ENCODE measurements around the gene CTSZ. TPM values are rescaled to one million over a fixed set of nuclear protein-coding genes. Genes with fewer than 3 reads are reported as not detected.

CTSZ gene
- total RNA-seq, 4 donors from 2014 or later, result 150 to 496 (median 222) TPM

GRCh38 chr20:58969439-58969838 is 37.6 kb downstream of the CTSZ start:
- no peak for TF ChIP-seq CTCF (IDR thresholded peaks at IDR 0.05; ENCODE audit: low read depth)

- no peak for TF ChIP-seq CTCF (IDR thresholded peaks at IDR 0.05; ENCODE audit: low read depth)
Observed at GRCh38 chr20:58967652-58968429, 39.2 kb downstream of the CTSZ start.

- TF ChIP-seq CTCF (IDR thresholded peaks at IDR 0.05; ENCODE audit: low read depth), result no peak
Observed at GRCh38 chr20:58965270-58966064, 41.6 kb downstream of the CTSZ start.

GRCh38 chr20:58963060-58963584 is 43.9 kb downstream of the CTSZ start:
- TF ChIP-seq CTCF (IDR thresholded peaks at IDR 0.05; ENCODE audit: low read depth), result no peak

- TF ChIP-seq CTCF (IDR thresholded peaks at IDR 0.05; ENCODE audit: low read depth), result no peak
Observed at GRCh38 chr20:58959652-58960051, 47.4 kb downstream of the CTSZ start.

- no peak for TF ChIP-seq CTCF (IDR thresholded peaks at IDR 0.05; ENCODE audit: low read depth)
Observed at GRCh38 chr20:58956078-58956477, 51.0 kb downstream of the CTSZ start.

GRCh38 chr20:58953050-58953449 is 54.0 kb downstream of the CTSZ start:
- TF ChIP-seq CTCF (IDR thresholded peaks at IDR 0.05; ENCODE audit: low read depth), result no peak

Data from subcutaneous adipose tissue (tissue), 4 donors.